H1 (cell line): ENCODE data around the gene TECPR2. TPM values are rescaled to one million over a fixed set of nuclear protein-coding genes. Genes with fewer than 3 reads are reported as not detected.

ENCODE experiments used
- polyA plus RNA-seq, 7 experiments: library from polyadenylated mRNA; depleted of rRNA in 3 of 7; stranded (reverse) in 5 of 7; unstranded in 2 of 7; fragments of >200 nt in 5 of 7; fragments of 200-250 nt in 2 of 7; gene quantifications; 1 replicate in 5 of 7; 2 replicates in 1 of 7; 4 replicates in 1 of 7; pipeline versions ENCODE4 v1.2.1 to v1.2.3, GENCODE V29; 2011 to 2013; ENCODE audit warnings: missing spikeins in 2 of 7, mixed read lengths in 2 of 7
- total RNA-seq: library from RNA; stranded (reverse); fragmentation: NEBNext Ultra II Directional; extraction: Animal tissue kit (Norgen Biotek cat#: 25700); gene quantifications from 2 replicates; pipeline ENCODE4 v1.2.1, GENCODE V29; 2021
- TF ChIP-seq, protein P1 (sequence below), 3 experiments: IDR thresholded peaks; 1 replicate in 2 of 3; 2 replicates in 1 of 3; pipeline versions ENCODE4 v1.5.1 to v1.6.1; 2011; ENCODE audit warnings: low read length in 3 of 3, mild to moderate bottlenecking in 3 of 3, inconsistent platforms in 2 of 3, low read depth in 1 of 3, moderate library complexity in 1 of 3; ENCODE audit not compliant: insufficient read depth in 1 of 3; ENCODE audit errors: control extremely low read depth in 1 of 3

TECPR2 gene
- total and polyA plus RNA-seq, 2 of the 8 experiments (the other 6 are each of a cell fraction or from before 2014, with no cell fraction given): 6.8 to 19.4 TPM

DNA sequence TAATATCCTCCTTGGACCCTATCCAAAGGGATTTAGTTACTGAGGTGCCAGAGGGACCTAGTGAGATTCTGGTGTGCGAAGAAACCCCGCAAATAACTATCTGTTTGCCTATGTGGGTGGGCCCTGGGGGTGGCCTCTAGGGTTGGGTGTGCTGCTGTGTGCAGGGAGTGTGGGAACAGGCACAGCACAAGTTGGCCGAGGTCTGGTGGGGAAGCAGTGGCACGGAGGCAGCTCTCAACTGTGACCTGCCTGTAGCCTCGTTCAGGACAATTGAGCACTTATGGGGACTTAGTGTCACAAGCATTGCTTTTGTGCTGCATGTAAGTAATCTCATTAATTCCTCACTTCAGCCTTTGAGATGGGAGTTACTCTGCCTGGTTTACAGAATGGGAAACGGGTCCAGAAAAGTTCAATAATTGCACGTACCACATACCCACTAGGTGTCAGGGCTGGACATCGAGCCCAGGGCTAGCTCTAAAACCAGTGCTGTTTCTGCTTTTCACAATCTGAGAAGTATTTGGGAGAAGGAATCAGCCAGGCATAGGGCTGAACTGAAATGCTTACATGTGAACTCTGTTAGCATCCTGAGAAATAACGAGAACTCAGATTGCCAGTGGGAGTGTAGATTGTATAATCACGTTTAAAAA lies 58.8 kb downstream of the TECPR2 start (continued):
- TF ChIP-seq, protein P1, sequence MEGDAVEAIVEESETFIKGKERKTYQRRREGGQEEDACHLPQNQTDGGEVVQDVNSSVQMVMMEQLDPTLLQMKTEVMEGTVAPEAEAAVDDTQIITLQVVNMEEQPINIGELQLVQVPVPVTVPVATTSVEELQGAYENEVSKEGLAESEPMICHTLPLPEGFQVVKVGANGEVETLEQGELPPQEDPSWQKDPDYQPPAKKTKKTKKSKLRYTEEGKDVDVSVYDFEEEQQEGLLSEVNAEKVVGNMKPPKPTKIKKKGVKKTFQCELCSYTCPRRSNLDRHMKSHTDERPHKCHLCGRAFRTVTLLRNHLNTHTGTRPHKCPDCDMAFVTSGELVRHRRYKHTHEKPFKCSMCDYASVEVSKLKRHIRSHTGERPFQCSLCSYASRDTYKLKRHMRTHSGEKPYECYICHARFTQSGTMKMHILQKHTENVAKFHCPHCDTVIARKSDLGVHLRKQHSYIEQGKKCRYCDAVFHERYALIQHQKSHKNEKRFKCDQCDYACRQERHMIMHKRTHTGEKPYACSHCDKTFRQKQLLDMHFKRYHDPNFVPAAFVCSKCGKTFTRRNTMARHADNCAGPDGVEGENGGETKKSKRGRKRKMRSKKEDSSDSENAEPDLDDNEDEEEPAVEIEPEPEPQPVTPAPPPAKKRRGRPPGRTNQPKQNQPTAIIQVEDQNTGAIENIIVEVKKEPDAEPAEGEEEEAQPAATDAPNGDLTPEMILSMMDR (IDR thresholded peaks at IDR 0.05; ENCODE audit: control extremely low read depth in 1 of 3, insufficient read depth in 1 of 3, low read depth in 1 of 3, low read length in 3 of 3): no peak
